ENCODE data around the gene GHRH. TPM values are rescaled to one million over a fixed set of nuclear protein-coding genes. Genes with fewer than 3 reads are reported as not detected.

GHRH gene
- total RNA-seq, 2 donors from 2014 or later, result not detected

- no peaks in the 10 kb centered on the region for H3K9me3 Mint-ChIP-seq
- DNase-seq (ENCODE audit: low spot score in 2 of 2), result no peak
- peaks cover 11 to 17% of the 10 kb centered on the region in 2 donors for H3K36me3 Mint-ChIP-seq
- H3K27ac Mint-ChIP-seq, result peak overlapping the region in 1 of 2 donors; percentile 16
- no peak for ATAC-seq
Observed at GRCh38 chr20:37236462-37236861, 25.2 kb downstream of the GHRH start.

DNA sequence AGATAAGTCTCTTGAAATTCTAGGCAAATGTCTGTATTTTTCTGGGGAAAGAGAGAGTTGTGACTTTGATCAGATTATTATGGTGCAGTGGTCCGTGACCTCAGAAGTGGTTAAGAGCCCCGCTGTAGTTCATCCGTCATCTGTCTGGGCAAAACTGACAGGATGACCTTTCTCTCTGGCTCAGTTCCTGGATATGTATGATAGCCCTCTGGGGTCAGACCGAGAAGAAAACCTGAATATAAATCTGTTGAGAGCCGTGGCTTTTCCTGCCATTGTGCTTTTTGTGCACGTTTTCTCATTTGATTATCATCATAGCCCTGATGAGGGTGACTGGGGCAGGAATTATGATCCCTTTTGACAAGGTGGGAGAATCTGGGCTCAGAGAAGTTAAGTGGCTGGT is 26.5 kb downstream of the GHRH start:
- peaks cover 11 to 17% of the 10 kb centered on the region in 2 donors for H3K36me3 Mint-ChIP-seq
- peak overlapping the region in 1 of 2 donors; percentile 52 for H3K27ac Mint-ChIP-seq
- DNase-seq (ENCODE audit: low spot score in 2 of 2), result no peak
- no peaks in the 10 kb centered on the region for H3K9me3 Mint-ChIP-seq
- ATAC-seq, result no peak

DNA sequence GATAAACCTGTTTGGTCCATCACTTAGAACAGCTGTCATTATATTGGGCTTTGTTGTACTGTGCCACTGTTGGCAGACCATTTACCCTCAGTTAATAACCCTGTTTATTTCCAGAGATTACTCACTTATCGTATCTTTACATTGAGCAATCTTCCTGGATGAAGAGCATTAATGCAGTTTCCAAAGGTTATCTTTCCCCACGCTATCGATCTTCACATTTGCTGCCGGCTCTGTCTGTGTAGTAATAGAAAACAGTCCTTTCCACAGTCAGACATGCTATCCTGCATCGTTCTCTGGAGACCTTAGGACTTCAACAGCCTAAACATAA is 27.4 kb downstream of the GHRH start:
- Mint-ChIP-seq H3K9me3 (no peaks in the 10 kb centered on the region), H3K27ac (no peak overlapping the region), H3K36me3 (peaks cover 14 to 17% of the 10 kb centered on the region in 2 donors)
- ATAC-seq (no peak), DNase-seq (ENCODE audit: low spot score in 2 of 2) (no peak)

GRCh38 chr20:37233548-37234253 is 27.9 kb downstream of the GHRH start:
- no peak for ATAC-seq
- H3K9me3 Mint-ChIP-seq, result no peaks in the 10 kb centered on the region
- H3K27ac Mint-ChIP-seq, result no peak overlapping the region

DNA sequence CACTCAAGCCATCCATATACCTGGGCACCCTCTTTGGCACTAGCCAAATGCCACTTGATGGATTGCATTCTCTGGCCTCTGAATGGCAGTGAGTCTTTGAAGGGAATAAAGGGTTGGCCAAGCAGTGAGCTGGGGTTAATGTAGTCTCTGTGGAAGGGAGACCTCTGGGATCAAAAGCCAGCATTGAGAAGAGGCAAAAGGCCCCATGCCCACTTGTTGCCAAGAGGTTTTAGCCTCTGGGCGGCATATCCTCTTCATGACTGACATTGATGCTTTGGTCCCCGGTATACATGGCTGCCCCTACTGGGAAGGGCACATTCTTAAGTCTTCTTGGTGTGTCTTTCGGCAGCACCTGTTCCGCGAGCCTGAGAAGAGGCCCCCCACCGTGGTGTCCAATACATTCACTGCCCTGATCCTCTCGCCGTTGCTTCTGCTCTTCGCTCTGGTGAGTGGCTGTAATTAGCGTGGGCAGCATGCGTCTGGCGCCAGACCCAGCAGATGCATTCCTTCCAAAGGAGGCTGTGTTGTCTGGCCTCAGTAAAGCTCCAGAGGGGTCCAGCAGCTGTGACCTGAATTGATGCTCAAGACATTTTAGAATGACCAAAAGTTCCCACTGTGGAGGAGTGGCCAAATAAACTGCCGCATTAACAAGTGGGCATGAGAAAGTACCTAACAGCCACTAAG is 29.5 kb downstream of the GHRH start:
- Mint-ChIP-seq H3K36me3 (peaks cover 14 to 25% of the 10 kb centered on the region in 2 donors), H3K9me3 (no peaks in the 10 kb centered on the region), H3K27ac (no peak overlapping the region)
- no peak for DNase-seq (ENCODE audit: low spot score in 2 of 2)
- no peak for ATAC-seq

More at GRCh38 chr20:37233548-37234253, 27.9 kb downstream of the GHRH start:
- peaks cover 13 to 19% of the 10 kb centered on the region in 2 donors for H3K36me3 Mint-ChIP-seq
- DNase-seq (ENCODE audit: low spot score in 2 of 2), result no peak

- H3K36me3 Mint-ChIP-seq, result peaks cover 16 to 25% of the 10 kb centered on the region in 2 donors
Observed at GRCh38 chr20:37230200-37230599, 31.4 kb downstream of the GHRH start.

DNA sequence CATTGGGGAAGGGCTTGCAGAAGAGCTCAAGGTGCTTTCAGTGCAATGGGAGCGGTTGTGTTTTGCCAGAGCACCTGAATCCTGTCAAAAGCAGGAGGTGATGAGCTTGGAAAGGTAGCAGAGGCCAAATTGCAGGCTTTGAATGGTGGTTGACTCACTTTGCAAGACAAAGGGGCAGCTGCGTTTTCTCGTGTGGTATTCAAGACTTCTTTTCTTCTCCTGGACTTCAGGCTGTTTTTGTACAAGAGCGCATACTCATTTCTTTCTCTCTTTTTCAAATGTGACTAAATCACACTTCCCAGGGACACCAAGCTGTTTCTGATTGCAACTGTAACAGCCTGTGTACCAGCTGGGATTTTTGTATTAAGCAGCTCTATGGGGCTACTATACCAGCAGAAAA is 32.3 kb downstream of the GHRH start:
- H3K36me3 Mint-ChIP-seq, result peaks cover 24 to 25% of the 10 kb centered on the region in 2 donors

More at GRCh38 chr20:37230200-37230599, 31.4 kb downstream of the GHRH start:
- ATAC-seq (no peak), DNase-seq (ENCODE audit: low spot score in 2 of 2) (no peak)
- Mint-ChIP-seq H3K27ac (no peak overlapping the region), H3K9me3 (no peaks in the 10 kb centered on the region)

DNA sequence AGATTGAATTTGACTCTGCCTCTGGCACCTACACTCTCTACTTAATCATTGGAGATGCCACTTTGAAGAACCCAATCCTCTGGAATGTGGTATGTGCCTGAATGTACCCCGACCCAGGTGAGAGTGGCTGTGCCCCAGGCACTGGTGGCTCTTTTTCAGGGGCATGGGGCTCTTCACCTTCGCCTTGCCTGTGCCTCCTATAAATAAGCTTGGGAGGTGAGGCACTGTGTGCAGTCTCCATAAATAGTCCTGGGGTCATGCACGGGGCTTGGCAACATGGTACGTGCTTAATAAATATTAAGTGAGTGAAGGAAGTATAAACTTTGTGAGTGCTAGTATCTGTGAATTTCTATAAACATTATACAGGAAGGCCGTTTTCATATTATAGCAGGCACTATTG is 33.0 kb downstream of the GHRH start:
- ATAC-seq (no peak), DNase-seq (ENCODE audit: low spot score in 2 of 2) (no peak)
- H3K27ac Mint-ChIP-seq, result no peak overlapping the region
- no peaks in the 10 kb centered on the region for H3K9me3 Mint-ChIP-seq
- H3K36me3 Mint-ChIP-seq, result peaks cover 25 to 28% of the 10 kb centered on the region in 2 donors

More for the DNA sequence above, 32.3 kb downstream of the GHRH start:
- Mint-ChIP-seq H3K9me3 (no peaks in the 10 kb centered on the region), H3K27ac (no peak overlapping the region)
- DNase-seq (ENCODE audit: low spot score in 2 of 2), result no peak
- no peak for ATAC-seq

- Mint-ChIP-seq H3K27ac (peak overlapping the region in 1 of 2 donors; percentile 10), H3K36me3 (peaks cover 25 to 31% of the 10 kb centered on the region in 2 donors), H3K9me3 (no peaks in the 10 kb centered on the region)
- ATAC-seq (no peak), DNase-seq (ENCODE audit: low spot score in 2 of 2) (no peak)
Observed at GRCh38 chr20:37228082-37228481, 33.5 kb downstream of the GHRH start.

DNA sequence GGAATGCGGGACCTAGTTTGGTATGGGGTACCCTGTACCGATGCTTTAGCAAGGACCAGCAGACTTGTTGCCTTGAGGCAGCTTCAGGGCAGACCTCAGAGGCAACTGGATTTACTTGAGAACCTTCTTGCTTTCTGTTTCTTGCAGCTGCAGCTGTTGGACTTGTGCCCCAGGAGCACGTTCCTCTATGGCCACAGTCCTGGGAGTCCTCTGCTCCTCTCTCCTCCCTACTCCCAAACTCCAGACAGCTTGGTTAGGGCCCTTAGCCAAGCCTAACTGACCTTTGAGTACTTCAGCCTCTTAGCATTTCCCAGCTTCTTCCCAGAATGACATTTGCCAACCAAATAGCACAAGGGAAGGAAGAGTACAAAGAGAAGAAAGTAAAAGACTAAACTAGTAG is 34.7 kb downstream of the GHRH start:
- peaks cover 19 to 31% of the 10 kb centered on the region in 2 donors for H3K36me3 Mint-ChIP-seq

DNA sequence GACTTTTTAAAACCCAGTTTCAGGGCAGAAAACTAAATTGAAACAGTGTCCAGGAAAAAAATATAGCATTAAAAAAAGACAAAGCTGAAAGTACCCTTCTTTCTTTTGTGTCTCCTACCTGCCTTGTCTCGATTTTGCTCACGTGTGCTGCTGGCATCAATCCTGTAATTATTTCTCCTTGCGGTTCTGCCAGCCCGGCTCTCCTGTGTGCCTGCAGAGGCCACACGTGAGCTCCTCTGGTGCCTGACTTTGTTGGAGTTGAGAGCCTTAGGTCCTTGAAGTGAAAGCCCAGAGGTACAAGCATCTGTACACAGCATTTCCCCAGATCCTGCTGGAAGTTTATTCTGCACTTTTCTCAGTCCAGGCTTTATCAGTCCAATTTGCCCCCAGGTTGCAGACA is 36.5 kb downstream of the GHRH start:
- peaks cover 15 to 21% of the 10 kb centered on the region in 2 donors for H3K36me3 Mint-ChIP-seq
- ATAC-seq, result no peak
- peak overlapping the region in 1 of 2 donors; percentile 33 for H3K27ac Mint-ChIP-seq
- no peak for DNase-seq (ENCODE audit: low spot score in 2 of 2)
- H3K9me3 Mint-ChIP-seq, result no peaks in the 10 kb centered on the region

More for the DNA sequence above, 34.7 kb downstream of the GHRH start:
- H3K9me3 Mint-ChIP-seq, result no peaks in the 10 kb centered on the region
- H3K27ac Mint-ChIP-seq, result no peak overlapping the region
- no peak for ATAC-seq
- no peak for DNase-seq (ENCODE audit: low spot score in 2 of 2)

- H3K27ac Mint-ChIP-seq, result no peak overlapping the region
- no peak for DNase-seq (ENCODE audit: low spot score in 2 of 2)
- H3K9me3 Mint-ChIP-seq, result no peaks in the 10 kb centered on the region
- H3K36me3 Mint-ChIP-seq, result peaks cover 11 to 22% of the 10 kb centered on the region in 2 donors
- ATAC-seq, result peak; percentile 39 to 62
Observed at GRCh38 chr20:37223053-37223452, 38.6 kb downstream of the GHRH start.

- no peak for ATAC-seq
Observed at GRCh38 chr20:37222086-37222485, 39.5 kb downstream of the GHRH start.

DNA sequence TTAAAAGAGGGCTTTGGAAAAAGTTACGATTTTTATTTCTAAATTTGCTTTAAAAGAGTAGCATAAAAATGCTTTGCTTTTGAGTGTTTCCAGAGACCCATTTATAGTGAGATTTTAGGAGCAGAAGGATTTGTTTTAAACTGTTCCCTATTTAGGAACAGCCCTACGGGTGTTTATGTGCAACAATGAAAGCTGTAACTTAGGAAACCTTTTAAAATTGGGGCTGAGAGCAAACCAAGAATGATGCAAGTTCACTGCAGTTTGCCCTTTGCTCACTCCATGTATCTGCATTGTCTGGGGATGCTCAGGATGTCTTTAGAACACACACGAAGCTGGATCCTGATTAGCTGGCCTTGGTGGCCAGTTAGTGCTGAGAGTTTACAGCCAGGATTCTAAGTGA is 40.9 kb downstream of the GHRH start:
- no peaks in the 10 kb centered on the region for H3K9me3 Mint-ChIP-seq

More at GRCh38 chr20:37222086-37222485, 39.5 kb downstream of the GHRH start:
- DNase-seq (ENCODE audit: low spot score in 2 of 2), result no peak
- Mint-ChIP-seq H3K36me3 (peaks cover 11 to 22% of the 10 kb centered on the region in 2 donors), H3K27ac (peak overlapping the region in 1 of 2 donors; percentile 72), H3K9me3 (no peaks in the 10 kb centered on the region)

GRCh38 chr20:37219751-37220668 is 41.6 kb downstream of the GHRH start:
- ATAC-seq (no peak), DNase-seq (ENCODE audit: low spot score in 2 of 2) (no peak)
- H3K9me3 Mint-ChIP-seq, result no peaks in the 10 kb centered on the region
- H3K27ac Mint-ChIP-seq, result no peak overlapping the region
- H3K36me3 Mint-ChIP-seq, result peaks cover 11 to 18% of the 10 kb centered on the region in 2 donors

More for the DNA sequence above, 40.9 kb downstream of the GHRH start:
- Mint-ChIP-seq H3K27ac (no peak overlapping the region), H3K36me3 (peaks cover 11 to 22% of the 10 kb centered on the region in 2 donors)
- DNase-seq (ENCODE audit: low spot score in 2 of 2) (no peak), ATAC-seq (no peak)

DNA sequence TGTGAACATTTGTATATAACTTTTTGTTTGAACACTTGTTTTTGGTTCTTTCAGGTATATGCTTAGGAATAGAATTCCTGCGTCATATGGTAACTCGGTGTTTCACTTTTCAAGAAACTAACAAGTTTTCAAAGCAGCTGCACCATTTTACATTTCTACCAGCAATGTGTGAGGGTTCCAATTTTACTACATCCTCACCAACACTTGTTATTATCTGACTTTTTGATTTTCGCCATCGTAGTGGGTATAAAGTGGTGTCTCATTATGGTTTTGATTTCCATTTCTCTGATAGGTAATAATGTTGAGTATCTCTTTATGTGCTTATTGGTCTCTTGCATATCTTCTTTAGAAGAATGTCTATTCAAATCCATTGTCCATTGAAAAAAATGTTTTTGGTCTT is 42.6 kb downstream of the GHRH start:
- no peak overlapping the region for H3K27ac Mint-ChIP-seq
- H3K36me3 Mint-ChIP-seq, result peaks cover 10 to 11% of the 10 kb centered on the region in 2 donors
- DNase-seq (ENCODE audit: low spot score in 2 of 2) (no peak), ATAC-seq (no peak)
- no peaks in the 10 kb centered on the region for H3K9me3 Mint-ChIP-seq

DNA sequence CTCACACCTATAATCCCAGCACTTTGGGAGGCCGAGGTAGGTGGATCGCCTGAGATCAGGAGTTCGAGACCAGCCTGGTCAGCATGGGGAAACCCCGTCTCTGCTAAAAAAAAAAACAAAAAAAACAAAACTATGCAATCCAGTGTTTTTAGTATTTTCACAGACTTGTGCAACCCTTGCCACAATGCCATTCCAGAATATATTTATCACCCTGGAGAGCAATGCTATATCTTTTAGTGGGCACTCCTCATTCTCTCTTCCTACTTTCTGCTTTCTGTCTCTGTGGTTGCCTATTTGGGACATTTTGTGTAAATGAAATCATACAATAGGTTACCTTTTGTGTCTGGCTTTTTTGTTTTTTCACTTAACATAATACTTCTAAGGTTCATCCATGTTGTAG is 43.2 kb downstream of the GHRH start:
- ATAC-seq, result no peak
- peaks cover 6 to 11% of the 10 kb centered on the region in 2 donors for H3K36me3 Mint-ChIP-seq
- no peaks in the 10 kb centered on the region for H3K9me3 Mint-ChIP-seq
- no peak for DNase-seq (ENCODE audit: low spot score in 2 of 2)
- peak overlapping the region in 1 of 2 donors; percentile 6 for H3K27ac Mint-ChIP-seq
